SU-DHL-6 (cell line): Measurements from ENCODE around the gene KIAA0040.

ENCODE experiments used
- EZH2phosphoT487 ChIP-seq: fragments of 200-600 bp; sonication (generic), shearing (Covaris generic); conservative IDR thresholded peaks from 2 replicates; pipeline ENCODE4 v1.6.1; 2018; ENCODE audit warnings: mild to moderate bottlenecking, antibody characterized with exemption, low read length, moderate library complexity, mixed read lengths
- TF ChIP-seq, protein P1 (sequence below): fragments of 200-600 bp; sonication (generic); IDR thresholded peaks from one replicate; pipeline ENCODE4 v1.5.1; 2017; ENCODE audit warnings: antibody characterized with exemption, mild to moderate bottlenecking, low read length, moderate library complexity; ENCODE audit not compliant: insufficient read depth, poor library complexity, severe bottlenecking

DNA sequence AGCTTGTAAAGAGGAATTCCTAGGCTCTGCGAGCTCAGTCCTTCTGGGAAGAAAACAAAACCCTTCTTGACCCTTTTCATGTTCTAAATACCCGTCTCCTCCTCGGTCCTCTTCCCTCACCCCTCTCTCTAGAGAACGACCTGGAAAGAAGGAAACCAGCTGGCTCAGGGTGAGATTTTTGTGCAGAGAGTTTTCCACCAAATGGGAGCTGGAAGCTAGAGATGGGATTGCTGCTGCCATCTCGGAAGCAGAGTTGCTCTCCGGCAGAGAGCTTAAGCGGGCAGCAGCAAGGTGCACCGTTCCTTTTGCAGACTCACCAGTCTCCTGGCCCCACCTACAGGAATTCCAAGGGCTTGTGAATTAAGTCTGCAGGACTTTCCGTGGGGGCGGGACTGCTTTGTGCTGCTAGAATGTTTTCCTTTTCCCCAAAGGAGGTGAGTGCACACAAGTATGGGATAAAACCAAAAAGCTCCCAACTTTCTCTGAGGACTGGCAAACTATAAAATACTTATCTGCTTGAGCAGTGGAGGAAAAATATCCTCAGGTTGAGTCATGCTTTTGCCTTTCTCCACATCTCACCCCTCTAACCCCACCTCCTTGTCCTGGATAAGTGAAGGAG, 29.1 kb upstream of the KIAA0040 start:
- TF ChIP-seq, protein P1, sequence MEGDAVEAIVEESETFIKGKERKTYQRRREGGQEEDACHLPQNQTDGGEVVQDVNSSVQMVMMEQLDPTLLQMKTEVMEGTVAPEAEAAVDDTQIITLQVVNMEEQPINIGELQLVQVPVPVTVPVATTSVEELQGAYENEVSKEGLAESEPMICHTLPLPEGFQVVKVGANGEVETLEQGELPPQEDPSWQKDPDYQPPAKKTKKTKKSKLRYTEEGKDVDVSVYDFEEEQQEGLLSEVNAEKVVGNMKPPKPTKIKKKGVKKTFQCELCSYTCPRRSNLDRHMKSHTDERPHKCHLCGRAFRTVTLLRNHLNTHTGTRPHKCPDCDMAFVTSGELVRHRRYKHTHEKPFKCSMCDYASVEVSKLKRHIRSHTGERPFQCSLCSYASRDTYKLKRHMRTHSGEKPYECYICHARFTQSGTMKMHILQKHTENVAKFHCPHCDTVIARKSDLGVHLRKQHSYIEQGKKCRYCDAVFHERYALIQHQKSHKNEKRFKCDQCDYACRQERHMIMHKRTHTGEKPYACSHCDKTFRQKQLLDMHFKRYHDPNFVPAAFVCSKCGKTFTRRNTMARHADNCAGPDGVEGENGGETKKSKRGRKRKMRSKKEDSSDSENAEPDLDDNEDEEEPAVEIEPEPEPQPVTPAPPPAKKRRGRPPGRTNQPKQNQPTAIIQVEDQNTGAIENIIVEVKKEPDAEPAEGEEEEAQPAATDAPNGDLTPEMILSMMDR = no peak
- TF ChIP-seq EZH2phosphoT487 = no peak
